ENCODE data around the gene ZNF317.

DNA sequence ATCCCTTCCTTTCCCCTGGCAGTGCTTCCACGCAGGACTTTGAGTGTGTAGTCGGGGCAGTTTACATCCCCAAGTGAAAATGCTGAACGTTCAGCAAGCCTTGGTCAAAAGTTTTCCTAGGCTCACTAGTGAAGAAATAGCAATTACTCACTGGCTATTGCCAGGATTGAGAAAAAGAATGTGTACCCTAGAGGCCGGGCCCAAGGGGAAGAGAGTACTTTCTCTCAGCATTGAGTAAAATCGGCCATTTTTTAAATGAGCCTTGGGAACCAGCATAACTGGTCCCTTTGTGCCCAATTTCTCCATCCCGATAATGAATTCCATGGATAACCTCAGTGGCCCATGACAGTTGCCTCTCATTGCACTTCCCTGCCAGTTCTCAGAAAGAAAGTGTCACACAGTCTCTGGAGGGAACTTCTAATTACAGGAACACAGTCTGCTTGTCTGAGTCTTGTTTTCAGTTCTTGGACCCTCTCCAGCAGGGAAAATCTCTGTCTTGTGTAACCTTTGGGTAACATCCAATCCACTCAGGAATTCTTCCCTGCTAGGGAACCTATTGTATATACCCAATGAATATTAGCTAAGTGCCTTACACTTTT, 31.3 kb downstream of the ZNF317 start:
- TF ChIP-seq POLR2A (IDR thresholded peaks at IDR 0.05; ENCODE audit: low read depth) (no peak), EP300 (IDR thresholded peaks at IDR 0.05) (no peak)
- TF ChIP-seq, protein P1, sequence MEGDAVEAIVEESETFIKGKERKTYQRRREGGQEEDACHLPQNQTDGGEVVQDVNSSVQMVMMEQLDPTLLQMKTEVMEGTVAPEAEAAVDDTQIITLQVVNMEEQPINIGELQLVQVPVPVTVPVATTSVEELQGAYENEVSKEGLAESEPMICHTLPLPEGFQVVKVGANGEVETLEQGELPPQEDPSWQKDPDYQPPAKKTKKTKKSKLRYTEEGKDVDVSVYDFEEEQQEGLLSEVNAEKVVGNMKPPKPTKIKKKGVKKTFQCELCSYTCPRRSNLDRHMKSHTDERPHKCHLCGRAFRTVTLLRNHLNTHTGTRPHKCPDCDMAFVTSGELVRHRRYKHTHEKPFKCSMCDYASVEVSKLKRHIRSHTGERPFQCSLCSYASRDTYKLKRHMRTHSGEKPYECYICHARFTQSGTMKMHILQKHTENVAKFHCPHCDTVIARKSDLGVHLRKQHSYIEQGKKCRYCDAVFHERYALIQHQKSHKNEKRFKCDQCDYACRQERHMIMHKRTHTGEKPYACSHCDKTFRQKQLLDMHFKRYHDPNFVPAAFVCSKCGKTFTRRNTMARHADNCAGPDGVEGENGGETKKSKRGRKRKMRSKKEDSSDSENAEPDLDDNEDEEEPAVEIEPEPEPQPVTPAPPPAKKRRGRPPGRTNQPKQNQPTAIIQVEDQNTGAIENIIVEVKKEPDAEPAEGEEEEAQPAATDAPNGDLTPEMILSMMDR (IDR thresholded peaks at IDR 0.05): no peak
